ENCODE data around the gene ITPR1. TPM values are rescaled to one million over a fixed set of nuclear protein-coding genes. Genes with fewer than 3 reads are reported as not detected.

Gene ITPR1
- total and polyA plus RNA-seq, 4 donors: 3.7 to 39.4 (median 8.2) TPM

- WGBS: 90% methylated on average over 8 of the region's 8 CpGs
- Histone ChIP-seq H3K4me1 (ENCODE audit: control insufficient read depth in 4 of 4, insufficient read depth in 4 of 4, low read length in 3 of 4) (no peaks in the 10 kb centered on the region), H3K27ac (ENCODE audit: low read depth in 1 of 2, low read length in 2 of 2) (no peak overlapping the region), H3K4me3 (ENCODE audit: low read depth in 1 of 3, low read length in 3 of 3) (no peak overlapping the region), H3K9ac (ENCODE audit: low read depth in 1 of 2, low read length in 2 of 2) (no peak overlapping the region), H3K36me3 (ENCODE audit: control insufficient read depth in 4 of 4, insufficient read depth in 3 of 4, low read depth in 1 of 4, low read length in 3 of 4) (peaks cover 0 to 7% (median under 1%) of the 10 kb centered on the region in 4 donors), H3K9me3 (ENCODE audit: control insufficient read depth in 4 of 4, low read length in 3 of 4) (no peaks in the 10 kb centered on the region), H3K27me3 (ENCODE audit: control insufficient read depth in 4 of 4, insufficient read depth in 4 of 4, low read length in 3 of 4) (no peaks in the 10 kb centered on the region)
- no peak for DNase-seq (ENCODE audit: low spot score)
- no peak for TF ChIP-seq FOXA2 (IDR thresholded peaks at IDR 0.05)
- TF ChIP-seq EGR1 (IDR thresholded peaks at IDR 0.05; ENCODE audit: low read depth in 2 of 2): no peak
- no peak for TF ChIP-seq RXRA (IDR thresholded peaks at IDR 0.05)
- TF ChIP-seq, protein P1, sequence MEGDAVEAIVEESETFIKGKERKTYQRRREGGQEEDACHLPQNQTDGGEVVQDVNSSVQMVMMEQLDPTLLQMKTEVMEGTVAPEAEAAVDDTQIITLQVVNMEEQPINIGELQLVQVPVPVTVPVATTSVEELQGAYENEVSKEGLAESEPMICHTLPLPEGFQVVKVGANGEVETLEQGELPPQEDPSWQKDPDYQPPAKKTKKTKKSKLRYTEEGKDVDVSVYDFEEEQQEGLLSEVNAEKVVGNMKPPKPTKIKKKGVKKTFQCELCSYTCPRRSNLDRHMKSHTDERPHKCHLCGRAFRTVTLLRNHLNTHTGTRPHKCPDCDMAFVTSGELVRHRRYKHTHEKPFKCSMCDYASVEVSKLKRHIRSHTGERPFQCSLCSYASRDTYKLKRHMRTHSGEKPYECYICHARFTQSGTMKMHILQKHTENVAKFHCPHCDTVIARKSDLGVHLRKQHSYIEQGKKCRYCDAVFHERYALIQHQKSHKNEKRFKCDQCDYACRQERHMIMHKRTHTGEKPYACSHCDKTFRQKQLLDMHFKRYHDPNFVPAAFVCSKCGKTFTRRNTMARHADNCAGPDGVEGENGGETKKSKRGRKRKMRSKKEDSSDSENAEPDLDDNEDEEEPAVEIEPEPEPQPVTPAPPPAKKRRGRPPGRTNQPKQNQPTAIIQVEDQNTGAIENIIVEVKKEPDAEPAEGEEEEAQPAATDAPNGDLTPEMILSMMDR (IDR thresholded peaks at IDR 0.05; ENCODE audit: low read depth, low read length, missing input control): no peak
- TF ChIP-seq YY1 (IDR thresholded peaks at IDR 0.05): no peak
- no peak for TF ChIP-seq HNF4G (IDR thresholded peaks at IDR 0.05)
- TF ChIP-seq, protein P2, sequence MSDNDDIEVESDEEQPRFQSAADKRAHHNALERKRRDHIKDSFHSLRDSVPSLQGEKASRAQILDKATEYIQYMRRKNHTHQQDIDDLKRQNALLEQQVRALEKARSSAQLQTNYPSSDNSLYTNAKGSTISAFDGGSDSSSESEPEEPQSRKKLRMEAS (IDR thresholded peaks at IDR 0.05): no peak
- TF ChIP-seq REST (IDR thresholded peaks at IDR 0.05): no peak
Measured at GRCh38 chr3:4665197-4665596, 172.0 kb downstream of the ITPR1 start.

- H3K27ac ChIP-seq (ENCODE audit: low read depth in 1 of 2, low read length in 2 of 2): no peak overlapping the region
- WGBS: 91% methylated on average over 2 of the region's 2 CpGs
- TF ChIP-seq HNF4A (conservative IDR thresholded peaks at IDR 0.05): no peak
- TF ChIP-seq YY1 (IDR thresholded peaks at IDR 0.05): no peak
- no peak for TF ChIP-seq EGR1 (IDR thresholded peaks at IDR 0.05; ENCODE audit: low read depth in 2 of 2)
- TF ChIP-seq FOXA1 (IDR thresholded peaks at IDR 0.05): no peak
- no peak for TF ChIP-seq ATF3 (IDR thresholded peaks at IDR 0.05)
- TF ChIP-seq, protein P1 (IDR thresholded peaks at IDR 0.05; ENCODE audit: low read depth, low read length, missing input control): no peak
- TF ChIP-seq FOXA2 (IDR thresholded peaks at IDR 0.05): no peak
- no peak for TF ChIP-seq REST (IDR thresholded peaks at IDR 0.05)
- TF ChIP-seq SP1 (IDR thresholded peaks at IDR 0.05): no peak
- no peak for TF ChIP-seq NR2F2 (IDR thresholded peaks at IDR 0.05)
- no peak for TF ChIP-seq JUND (IDR thresholded peaks at IDR 0.05)
- TF ChIP-seq RXRA (IDR thresholded peaks at IDR 0.05): no peak
- no peak overlapping the region for H3K9ac ChIP-seq (ENCODE audit: low read depth in 1 of 2, low read length in 2 of 2)
- no peaks in the 10 kb centered on the region for H3K4me1 ChIP-seq (ENCODE audit: control insufficient read depth in 4 of 4, insufficient read depth in 4 of 4, low read length in 3 of 4)
- no peaks in the 10 kb centered on the region for H3K9me3 ChIP-seq (ENCODE audit: control insufficient read depth in 4 of 4, low read length in 3 of 4)
- H3K27me3 ChIP-seq (ENCODE audit: control insufficient read depth in 4 of 4, insufficient read depth in 4 of 4, low read length in 3 of 4): no peaks in the 10 kb centered on the region
- DNase-seq (ENCODE audit: low spot score): no peak
- peaks cover 0 to 7% (median 3%) of the 10 kb centered on the region in 4 donors for H3K36me3 ChIP-seq (ENCODE audit: control insufficient read depth in 4 of 4, insufficient read depth in 3 of 4, low read depth in 1 of 4, low read length in 3 of 4)
- H3K4me3 ChIP-seq (ENCODE audit: low read depth in 1 of 3, low read length in 3 of 3): no peak overlapping the region
Measured at GRCh38 chr3:4666071-4666470, 172.9 kb downstream of the ITPR1 start.
